Prostate gland (tissue), 2 donors: ENCODE measurements around the gene SSRP1.

Source experiments
- CTCF ChIP-seq, 4 experiments: fragments of 200-600 bp in 2 of 4; fragments of 450-650 bp in 2 of 4; sonication (generic) in 2 of 4; IDR thresholded peaks; 1 replicate in 3 of 4; 2 replicates in 1 of 4; pipeline ENCODE4 v1.5.1; 2016 to 2019; ENCODE audit warnings: antibody characterized with exemption in 4 of 4, mild to moderate bottlenecking in 2 of 4, moderate library complexity in 2 of 4
- POLR2A ChIP-seq: fragments of 450-650 bp; IDR thresholded peaks from one replicate; pipeline ENCODE4 v1.6.1; 2016; ENCODE audit warnings: antibody characterized with exemption, mild to moderate bottlenecking

- TF ChIP-seq CTCF (IDR thresholded peaks at IDR 0.05) (no peak), POLR2A (no peak)
These were observed 57.0 kb downstream of the SSRP1 start for GRCh38 chr11:57278721-57279095.
